Loucy (cell line): ENCODE data around the gene RB1.

Experiments
- EZH2phosphoT487 ChIP-seq: fragments of 200-600 bp; IDR thresholded peaks from 2 replicates; pipeline ENCODE4 v1.6.1; 2018; ENCODE audit warnings: antibody characterized with exemption, mild to moderate bottlenecking, moderate library complexity, borderline replicate concordance
- TF ChIP-seq, protein P1 (sequence below): fragments of 200-600 bp; sonication (generic); conservative IDR thresholded peaks from 2 replicates; pipeline ENCODE4 v1.5.1; 2014; ENCODE audit warnings: mild to moderate bottlenecking, antibody characterized with exemption, low read length

DNA sequence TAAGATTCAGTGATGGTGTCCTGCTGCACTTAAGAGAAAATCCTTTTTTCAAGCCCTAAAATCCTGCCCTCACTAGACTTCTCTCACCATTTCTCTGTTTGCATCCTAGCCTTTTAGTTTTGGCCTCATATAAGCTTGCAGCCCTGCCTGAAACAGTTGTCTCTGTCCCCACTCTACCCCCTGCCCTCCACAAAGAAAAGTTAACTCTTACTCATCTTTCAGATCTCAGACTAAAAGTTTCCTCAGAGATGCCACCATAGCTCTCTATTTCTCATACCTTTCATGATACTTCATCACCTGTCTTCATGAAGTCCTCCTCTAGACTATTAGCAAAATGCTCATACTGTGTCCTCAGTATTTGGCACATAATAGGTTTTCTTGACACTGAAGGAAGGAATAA is 37.4 kb upstream of the RB1 start:
- TF ChIP-seq, protein P1, sequence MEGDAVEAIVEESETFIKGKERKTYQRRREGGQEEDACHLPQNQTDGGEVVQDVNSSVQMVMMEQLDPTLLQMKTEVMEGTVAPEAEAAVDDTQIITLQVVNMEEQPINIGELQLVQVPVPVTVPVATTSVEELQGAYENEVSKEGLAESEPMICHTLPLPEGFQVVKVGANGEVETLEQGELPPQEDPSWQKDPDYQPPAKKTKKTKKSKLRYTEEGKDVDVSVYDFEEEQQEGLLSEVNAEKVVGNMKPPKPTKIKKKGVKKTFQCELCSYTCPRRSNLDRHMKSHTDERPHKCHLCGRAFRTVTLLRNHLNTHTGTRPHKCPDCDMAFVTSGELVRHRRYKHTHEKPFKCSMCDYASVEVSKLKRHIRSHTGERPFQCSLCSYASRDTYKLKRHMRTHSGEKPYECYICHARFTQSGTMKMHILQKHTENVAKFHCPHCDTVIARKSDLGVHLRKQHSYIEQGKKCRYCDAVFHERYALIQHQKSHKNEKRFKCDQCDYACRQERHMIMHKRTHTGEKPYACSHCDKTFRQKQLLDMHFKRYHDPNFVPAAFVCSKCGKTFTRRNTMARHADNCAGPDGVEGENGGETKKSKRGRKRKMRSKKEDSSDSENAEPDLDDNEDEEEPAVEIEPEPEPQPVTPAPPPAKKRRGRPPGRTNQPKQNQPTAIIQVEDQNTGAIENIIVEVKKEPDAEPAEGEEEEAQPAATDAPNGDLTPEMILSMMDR = no peak
- no peak for TF ChIP-seq EZH2phosphoT487
